Left lung (tissue), 10 donors: ENCODE data around the gene HOMEZ. TPM values are rescaled to one million over a fixed set of nuclear protein-coding genes. Genes with fewer than 3 reads are reported as not detected.

Experiments
- ATAC-seq: fragments of 200-7000 bp; cut with Tn5 transposase; one replicate; pipeline ENCODE4 v1.9.1; 2020; ENCODE audit warnings: moderate library complexity
- DNase-seq, 4 donors: peaks; one replicate each; pipeline ENCODE4 v3.0.0-alpha.2; 2013 to 2020
- H3K27ac ChIP-seq, 2 donors: fragments of 200-600 bp; sonication (generic) in 1 of 2; one replicate each; pipeline versions ENCODE4 v1.5.0 to v1.8.0; 2020 to 2021
- H3K27me3 ChIP-seq, 2 donors: fragments of 200-600 bp; sonication (generic) in 1 of 2; one replicate each; pipeline versions ENCODE4 v1.5.0 to v1.8.0; 2020 to 2021
- H3K36me3 ChIP-seq, 2 donors: fragments of 200-600 bp; sonication (generic) in 1 of 2; one replicate each; pipeline versions ENCODE4 v1.5.0 to v1.8.0; 2020 to 2021
- H3K4me1 ChIP-seq, 2 donors: fragments of 200-600 bp; one replicate each; pipeline ENCODE4 v1.8.0; 2021
- H3K4me3 ChIP-seq, 2 donors: fragments of 200-600 bp; sonication (generic) in 1 of 2; one replicate each; pipeline versions ENCODE4 v1.5.0 to v1.8.0; 2020 to 2021; ENCODE audit warnings: mild to moderate bottlenecking in 1 of 2
- H3K9me3 ChIP-seq, 2 donors: fragments of 200-600 bp; sonication (generic) in 1 of 2; one replicate each; pipeline versions ENCODE4 v1.5.0 to v1.8.0; 2020 to 2021
- CTCF ChIP-seq, 2 donors: fragments of 200-600 bp; sonication (generic) in 1 of 2; IDR thresholded peaks; one replicate each; pipeline versions ENCODE4 v1.5.0 to v1.8.0; 2021; ENCODE audit warnings: antibody characterized with exemption in 2 of 2
- intact Hi-C, 2 donors: fragments of 100-400 bp; cut with DNase I; formaldehyde crosslinking; loops; one replicate each; pipeline versions ENCODE4 v1.11.2 to v1.14.2; 2022
- polyA plus RNA-seq, 6 donors: library from polyadenylated mRNA; unstranded; fragments of 120-200 nt; gene quantifications; one replicate each; pipeline ENCODE4 v1.2.1, GENCODE V29; 2013; ENCODE audit not compliant: insufficient read length in 6 of 6
- total RNA-seq, 2 donors: library from RNA; stranded (reverse); fragmentation: NEBNext Ultra II Directional; extraction: Animal tissue kit (Norgen Biotek cat#: 25700); gene quantifications; one replicate each; pipeline ENCODE4 v1.2.1, GENCODE V29; 2021
- donor health status: DM: no; HTN: yes; CAD: no.
- donor health status: DM: no; HTN: no; CAD: no.

The HOMEZ gene
- total and polyA plus RNA-seq, 8 donors = 11.9 to 18.6 (median 15.4) TPM

GRCh38 chr14:23322568-23323517 is 36.9 kb upstream of the HOMEZ start:
- Histone ChIP-seq H3K4me1 (peaks cover 13 to 23% of the 10 kb centered on the region in 2 donors), H3K36me3 (peaks cover 0 to 39% of the 10 kb centered on the region in 2 donors), H3K9me3 (no peaks in the 10 kb centered on the region), H3K4me3 (peak overlapping the region; percentile 79 to 90), H3K27me3 (no peaks in the 10 kb centered on the region), H3K27ac (peak overlapping the region in 1 of 2 donors; percentile 97)
- intact Hi-C loops = loop anchor here in 1 of 2 donors (10.0 kb wide), 1 partner anchor 52 kb away; the partner anchor contains the start of genes CMTM5 and IL25
- ATAC-seq (no peak), DNase-seq (no peak)
- no peak for TF ChIP-seq CTCF (IDR thresholded peaks at IDR 0.05)

- Histone ChIP-seq H3K27ac (peak overlapping the region; percentile 90 to 97), H3K36me3 (peaks cover 0 to 41% of the 10 kb centered on the region in 2 donors), H3K27me3 (no peaks in the 10 kb centered on the region), H3K4me1 (peaks cover 13 to 23% of the 10 kb centered on the region in 2 donors), H3K9me3 (no peaks in the 10 kb centered on the region), H3K4me3 (peak overlapping the region; percentile 79 to 90)
- intact Hi-C loops = loop anchor here in 1 of 2 donors (10.0 kb wide), 1 partner anchor 53 kb away; the partner anchor contains the start of genes CMTM5 and IL25
- no peak for TF ChIP-seq CTCF (IDR thresholded peaks at IDR 0.05)
- ATAC-seq (peak; percentile 44), DNase-seq (peak in 3 of 4 donors; percentile 30 to 91 (median 65))
Observed at GRCh38 chr14:23321572-23322547, 35.9 kb upstream of the HOMEZ start.

- DNase-seq (peak; percentile 95 to 100 (median 100)), ATAC-seq (peak; percentile 94)
- intact Hi-C loops = loop anchor here in 1 of 2 donors (10.0 kb wide), 1 partner anchor 54 kb away; the partner anchor contains the start of genes CMTM5 and IL25
- Histone ChIP-seq H3K27ac (peak within 1 kb of the TSS; percentile 97), H3K27me3 (no peaks in the 10 kb centered on the region), H3K9me3 (no peaks in the 10 kb centered on the region), H3K4me3 (peak within 1 kb of the TSS; percentile 79 to 90), H3K36me3 (peaks cover 0 to 40% of the 10 kb centered on the region in 2 donors), H3K4me1 (peaks cover 13 to 23% of the 10 kb centered on the region in 2 donors)
- no peak for TF ChIP-seq CTCF (IDR thresholded peaks at IDR 0.05)
Observed at GRCh38 chr14:23320584-23321571, 34.9 kb upstream of the HOMEZ start, which contains the start of gene PABPN1. TSS of gene PABPN1 (plus strand) at chr14:23321457. CDS start at chr14:23321470, 13 bp downstream.
